ENCODE measurements around the gene CNNM1. TPM values are rescaled to one million over a fixed set of nuclear protein-coding genes. Genes with fewer than 3 reads are reported as not detected.

Gene CNNM1
- total and polyA plus RNA-seq, 2 donors (not counting 3 experiments of a cell fraction or from before 2014, with no cell fraction given), result not detected

DNA sequence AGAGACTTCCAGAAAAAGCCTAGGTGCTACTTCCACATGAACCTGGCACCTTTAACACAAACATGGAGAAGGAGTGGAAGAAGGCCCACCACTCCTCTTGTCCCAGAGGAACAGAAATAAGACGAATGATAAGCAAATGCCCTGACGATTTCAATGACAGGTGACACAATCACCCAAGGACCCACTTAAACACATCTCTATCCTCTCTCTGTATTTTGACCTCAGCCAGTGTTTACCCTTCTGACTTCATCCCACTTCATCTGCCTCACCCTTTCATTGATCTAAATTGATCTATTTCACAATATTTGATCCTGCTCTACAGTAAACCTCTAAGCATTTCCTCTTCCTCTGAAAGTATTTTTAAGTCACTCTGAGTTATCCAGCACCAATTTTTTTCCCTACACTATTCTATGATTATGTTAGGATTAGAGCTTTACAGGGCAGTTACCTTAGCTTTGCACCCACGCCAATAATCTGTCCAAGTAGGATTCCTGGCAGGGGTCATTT, 92.1 kb downstream of the CNNM1 start:
- no peak overlapping the region for H2AFZ ChIP-seq (ENCODE audit: low read depth, low read length)
- no peaks in the 10 kb centered on the region for H3K4me1 ChIP-seq (ENCODE audit: control insufficient read depth, extremely low read depth, insufficient read depth, low read length)
- dilution Hi-C loops (cut with MboI; ENCODE audit: extremely low pct_ligation_motif_present, low sequenced_read_pairs) (no loop called here), intact Hi-C loops (cut with micrococcal nuclease) (no loop called here)
- FAIRE-seq (no peak), DNase-seq (ENCODE audit: low read depth, low spot score) (no peak)
- no peak overlapping the region for H3K27ac ChIP-seq (ENCODE audit: insufficient read depth, low read depth, low read length)
- no peaks in the 10 kb centered on the region for H4K20me1 ChIP-seq (replicated peaks; ENCODE audit: control insufficient read depth, extremely low read depth, insufficient read depth, low read length)
- no peaks in the 10 kb centered on the region for H3K9me3 ChIP-seq (replicated peaks; ENCODE audit: control insufficient read depth, insufficient read depth, low read length)
- no TSS peak for BruUV-seq (replicated peaks)
- no peak overlapping the region for H3K4me2 ChIP-seq (ENCODE audit: insufficient read depth, low read length)
- TF ChIP-seq POLR2A (IDR thresholded peaks at IDR 0.05; ENCODE audit: low read depth, low read length), result no peak
- TF ChIP-seq MYC (IDR thresholded peaks at IDR 0.05; ENCODE audit: low read depth, low read length), result no peak
- TF ChIP-seq, protein P1, sequence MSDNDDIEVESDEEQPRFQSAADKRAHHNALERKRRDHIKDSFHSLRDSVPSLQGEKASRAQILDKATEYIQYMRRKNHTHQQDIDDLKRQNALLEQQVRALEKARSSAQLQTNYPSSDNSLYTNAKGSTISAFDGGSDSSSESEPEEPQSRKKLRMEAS (IDR thresholded peaks at IDR 0.05; ENCODE audit: insufficient read depth, insufficient read length), result no peak
- no peak for TF ChIP-seq GATA2 (IDR thresholded peaks at IDR 0.05; ENCODE audit: insufficient read depth, insufficient read length, low read depth, low read length)
- no peak for TF ChIP-seq JUN (IDR thresholded peaks at IDR 0.05; ENCODE audit: borderline replicate concordance, insufficient read depth, insufficient read length, low read depth)
- no peak for TF ChIP-seq EZH2 (IDR thresholded peaks at IDR 0.05; ENCODE audit: borderline replicate concordance, low read depth, low read length, severe bottlenecking)
- no peak for TF ChIP-seq POLR2AphosphoS5 (IDR thresholded peaks at IDR 0.05; ENCODE audit: insufficient read depth, low read depth, low read length)
- TF ChIP-seq, protein P2, sequence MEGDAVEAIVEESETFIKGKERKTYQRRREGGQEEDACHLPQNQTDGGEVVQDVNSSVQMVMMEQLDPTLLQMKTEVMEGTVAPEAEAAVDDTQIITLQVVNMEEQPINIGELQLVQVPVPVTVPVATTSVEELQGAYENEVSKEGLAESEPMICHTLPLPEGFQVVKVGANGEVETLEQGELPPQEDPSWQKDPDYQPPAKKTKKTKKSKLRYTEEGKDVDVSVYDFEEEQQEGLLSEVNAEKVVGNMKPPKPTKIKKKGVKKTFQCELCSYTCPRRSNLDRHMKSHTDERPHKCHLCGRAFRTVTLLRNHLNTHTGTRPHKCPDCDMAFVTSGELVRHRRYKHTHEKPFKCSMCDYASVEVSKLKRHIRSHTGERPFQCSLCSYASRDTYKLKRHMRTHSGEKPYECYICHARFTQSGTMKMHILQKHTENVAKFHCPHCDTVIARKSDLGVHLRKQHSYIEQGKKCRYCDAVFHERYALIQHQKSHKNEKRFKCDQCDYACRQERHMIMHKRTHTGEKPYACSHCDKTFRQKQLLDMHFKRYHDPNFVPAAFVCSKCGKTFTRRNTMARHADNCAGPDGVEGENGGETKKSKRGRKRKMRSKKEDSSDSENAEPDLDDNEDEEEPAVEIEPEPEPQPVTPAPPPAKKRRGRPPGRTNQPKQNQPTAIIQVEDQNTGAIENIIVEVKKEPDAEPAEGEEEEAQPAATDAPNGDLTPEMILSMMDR (IDR thresholded peaks at IDR 0.05; ENCODE audit: extremely low read depth in 1 of 2, insufficient read depth in 1 of 2, low read depth in 1 of 2, low read length in 2 of 2), result no peak
- TF ChIP-seq FOS (IDR thresholded peaks at IDR 0.05; ENCODE audit: borderline replicate concordance, insufficient read depth, low read length), result no peak
- no peak overlapping the region for H3K9ac ChIP-seq (replicated peaks; ENCODE audit: extremely low read depth, insufficient read depth, low read length)
- H3K36me3 ChIP-seq (ENCODE audit: control insufficient read depth in 2 of 2, extremely low read depth in 1 of 2, insufficient read depth in 2 of 2, low read length in 2 of 2), result peaks cover 0 to 7% of the 10 kb centered on the region in 2 experiments
- H3K79me2 ChIP-seq (ENCODE audit: control insufficient read depth, insufficient read depth, low read length), result no peaks in the 10 kb centered on the region
- CTCF ChIA-PET, result no interaction called here
- no peaks in the 10 kb centered on the region for H3K27me3 ChIP-seq (ENCODE audit: control insufficient read depth in 2 of 2, insufficient read depth in 2 of 2, low read length in 2 of 2)
- POLR2A ChIA-PET, result no interaction called here
- H3K9me1 ChIP-seq (replicated peaks; ENCODE audit: control insufficient read depth, extremely low read depth, insufficient read depth, low read length), result no peaks in the 10 kb centered on the region
- no peak overlapping the region for H3K4me3 ChIP-seq (replicated peaks in 1 of 3; ENCODE audit: insufficient read depth in 1 of 3, low read depth in 1 of 3, low read length in 3 of 3)

Measured in endothelial cell of umbilical vein (primary cell).